ENCODE data around the gene ELN. TPM values are rescaled to one million over a fixed set of nuclear protein-coding genes. Genes with fewer than 3 reads are reported as not detected.

Gene ELN
- total and polyA plus RNA-seq, 2 donors (not counting 1 experiment from before 2014, with no cell fraction given) = 2.1 to 11.0 TPM

GRCh38 chr7:74023092-74023536, 4.9 kb upstream of the ELN start:
- Histone ChIP-seq H3K27ac (ENCODE audit: insufficient read depth, low read length) (no peak overlapping the region), H3K79me2 (ENCODE audit: control insufficient read depth, insufficient read depth, low read length) (no peaks in the 10 kb centered on the region), H3K4me3 (replicated peaks in 1 of 4; ENCODE audit: control extremely low read depth in 1 of 4, insufficient read depth in 1 of 4, low read depth in 3 of 4, low read length in 4 of 4) (no peak overlapping the region), H3K9ac (ENCODE audit: insufficient read depth, low read length) (no peak overlapping the region), H4K20me1 (ENCODE audit: control insufficient read depth, extremely low read depth, insufficient read depth, low read length) (no peaks in the 10 kb centered on the region), H3K36me3 (ENCODE audit: control insufficient read depth, insufficient read depth, low read length) (no peaks in the 10 kb centered on the region), H3K27me3 (ENCODE audit: control insufficient read depth, insufficient read depth, low read length) (peaks cover 3% of the 10 kb centered on the region), H3K4me2 (ENCODE audit: extremely low read depth, insufficient read depth, low read length) (peak overlapping the region; percentile 42), H2AFZ (ENCODE audit: low read length) (no peak overlapping the region), H3K9me3 (ENCODE audit: control insufficient read depth, insufficient read depth, low read depth, low read length) (no peaks in the 10 kb centered on the region), H3K4me1 (ENCODE audit: control insufficient read depth, extremely low read depth, insufficient read depth, low read length) (peaks cover 11% of the 10 kb centered on the region)
- TF ChIP-seq CTCF (conservative IDR thresholded peaks at IDR 0.05 in 1 of 2, IDR thresholded peaks at IDR 0.05 in 1 of 2; ENCODE audit: low read depth in 1 of 2, low read length in 2 of 2) (no peak), EZH2 (IDR thresholded peaks at IDR 0.05; ENCODE audit: low read length, missing control alignments) (no peak)
- peak; percentile 43 to 59 for DNase-seq (ENCODE audit: low read depth in 2 of 2)

DNA sequence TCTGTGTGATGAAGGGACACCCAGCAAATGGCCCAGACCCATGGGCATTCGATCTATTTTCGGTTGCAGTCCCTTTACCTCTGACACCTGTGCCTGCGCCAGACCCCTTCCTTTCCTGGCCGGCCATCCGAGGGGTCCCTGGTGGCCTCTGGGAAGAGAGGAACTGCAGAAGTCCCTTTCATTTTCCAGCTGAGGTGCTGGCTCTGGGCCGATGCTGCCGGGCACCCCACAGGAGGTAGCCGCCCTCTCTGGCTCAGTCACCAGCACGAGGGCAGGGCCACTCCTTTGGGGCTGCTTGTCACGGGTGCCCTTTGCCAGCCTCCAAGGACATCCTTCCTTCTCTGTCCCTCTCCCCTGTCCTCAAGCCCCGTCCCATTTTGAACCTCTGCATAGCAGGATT, 4.2 kb upstream of the ELN start:
- Histone ChIP-seq H3K36me3 (ENCODE audit: control insufficient read depth, insufficient read depth, low read length) (no peaks in the 10 kb centered on the region), H4K20me1 (ENCODE audit: control insufficient read depth, extremely low read depth, insufficient read depth, low read length) (no peaks in the 10 kb centered on the region), H3K27me3 (ENCODE audit: control insufficient read depth, insufficient read depth, low read length) (peaks cover 7% of the 10 kb centered on the region), H2AFZ (ENCODE audit: low read length) (no peak overlapping the region), H3K4me3 (replicated peaks in 1 of 4; ENCODE audit: control extremely low read depth in 1 of 4, insufficient read depth in 1 of 4, low read depth in 3 of 4, low read length in 4 of 4) (no peak overlapping the region), H3K4me2 (ENCODE audit: extremely low read depth, insufficient read depth, low read length) (no peak overlapping the region), H3K9me3 (ENCODE audit: control insufficient read depth, insufficient read depth, low read depth, low read length) (no peaks in the 10 kb centered on the region), H3K4me1 (ENCODE audit: control insufficient read depth, extremely low read depth, insufficient read depth, low read length) (peaks cover 15% of the 10 kb centered on the region), H3K79me2 (ENCODE audit: control insufficient read depth, insufficient read depth, low read length) (no peaks in the 10 kb centered on the region), H3K9ac (ENCODE audit: insufficient read depth, low read length) (no peak overlapping the region), H3K27ac (ENCODE audit: insufficient read depth, low read length) (no peak overlapping the region)
- DNase-seq (ENCODE audit: low read depth in 2 of 2) = no peak
- no peak for TF ChIP-seq CTCF (conservative IDR thresholded peaks at IDR 0.05 in 1 of 2, IDR thresholded peaks at IDR 0.05 in 1 of 2; ENCODE audit: low read depth in 1 of 2, low read length in 2 of 2)
- no peak for TF ChIP-seq EZH2 (IDR thresholded peaks at IDR 0.05; ENCODE audit: low read length, missing control alignments)

- H3K4me2 ChIP-seq (ENCODE audit: extremely low read depth, insufficient read depth, low read length) = no peak overlapping the region
- H2AFZ ChIP-seq (ENCODE audit: low read length) = no peak overlapping the region
- no peaks in the 10 kb centered on the region for H4K20me1 ChIP-seq (ENCODE audit: control insufficient read depth, extremely low read depth, insufficient read depth, low read length)
- H3K36me3 ChIP-seq (ENCODE audit: control insufficient read depth, insufficient read depth, low read length) = no peaks in the 10 kb centered on the region
- DNase-seq (ENCODE audit: low read depth in 2 of 2) = no peak
- no peak overlapping the region for H3K4me3 ChIP-seq (replicated peaks in 1 of 4; ENCODE audit: control extremely low read depth in 1 of 4, insufficient read depth in 1 of 4, low read depth in 3 of 4, low read length in 4 of 4)
- no peak overlapping the region for H3K9ac ChIP-seq (ENCODE audit: insufficient read depth, low read length)
- H3K79me2 ChIP-seq (ENCODE audit: control insufficient read depth, insufficient read depth, low read length) = no peaks in the 10 kb centered on the region
- peaks cover 26% of the 10 kb centered on the region for H3K4me1 ChIP-seq (ENCODE audit: control insufficient read depth, extremely low read depth, insufficient read depth, low read length)
- H3K9me3 ChIP-seq (ENCODE audit: control insufficient read depth, insufficient read depth, low read depth, low read length) = no peaks in the 10 kb centered on the region
- H3K27ac ChIP-seq (ENCODE audit: insufficient read depth, low read length) = no peak overlapping the region
- peaks cover 10% of the 10 kb centered on the region for H3K27me3 ChIP-seq (ENCODE audit: control insufficient read depth, insufficient read depth, low read length)
- TF ChIP-seq EZH2 (IDR thresholded peaks at IDR 0.05; ENCODE audit: low read length, missing control alignments) (no peak), CTCF (conservative IDR thresholded peaks at IDR 0.05 in 1 of 2, IDR thresholded peaks at IDR 0.05 in 1 of 2; ENCODE audit: low read depth in 1 of 2, low read length in 2 of 2) (no peak)
These were observed 2.8 kb upstream of the ELN start for GRCh38 chr7:74025146-74025545.

All from fibroblast of lung (primary cell).